K562 (cell line): ENCODE measurements around the gene MAP4K4. TPM values are rescaled to one million over a fixed set of nuclear protein-coding genes. Genes with fewer than 3 reads are reported as not detected.

Experiments used
- BDP1 ChIP-seq: IDR thresholded peaks from 3 replicates; pipeline ENCODE4 v1.6.1; 2011; ENCODE audit not compliant: insufficient read length, insufficient read depth
- CBX1 ChIP-seq: sonication (generic); IDR thresholded peaks from 2 replicates; pipeline ENCODE4 v1.6.1; 2016; ENCODE audit warnings: antibody characterized with exemption, low read depth, mild to moderate bottlenecking
- CC2D1A ChIP-seq: fragments of 450-650 bp; IDR thresholded peaks from 2 replicates; pipeline ENCODE4 v1.6.1; 2017; ENCODE audit warnings: mild to moderate bottlenecking
- CEBPB ChIP-seq: fragments of 450-650 bp; IDR thresholded peaks from 2 replicates; pipeline ENCODE4 v1.6.1; 2016; ENCODE audit warnings: missing genetic modification characterization, missing compliant biosample characterization
- ELF1 ChIP-seq: fragments of 200-800 bp; sonication (Bioruptor generic); IDR thresholded peaks from 2 replicates; pipeline ENCODE4 v1.6.1; 2016; ENCODE audit warnings: missing genetic modification characterization, missing compliant biosample characterization
- HDAC1 ChIP-seq, 2 experiments: fragments of 450-650 bp; IDR thresholded peaks; 2 replicates each; pipeline ENCODE4 v1.6.1; 2016 to 2017; ENCODE audit warnings: inconsistent platforms in 1 of 2, mild to moderate bottlenecking in 1 of 2, moderate library complexity in 1 of 2
- HLTF ChIP-seq: fragments of 450-650 bp; IDR thresholded peaks from 2 replicates; pipeline ENCODE4 v1.6.1; 2016
- JUND ChIP-seq, 2 experiments: IDR thresholded peaks; 2 replicates in 1 of 2; 3 replicates in 1 of 2; pipeline ENCODE4 v1.6.1; 2011; ENCODE audit warnings: borderline replicate concordance in 2 of 2, low read depth in 2 of 2, low read length in 2 of 2, improper control_type of control experiment in 1 of 2, missing biosample characterization in 1 of 2, missing genetic modification characterization in 1 of 2, missing genetic modification reagents in 1 of 2
- KDM1A ChIP-seq, 2 experiments: fragments of 450-650 bp; IDR thresholded peaks; 2 replicates each; pipeline ENCODE4 v1.6.1; 2016; ENCODE audit warnings: mild to moderate bottlenecking in 2 of 2
- MCM7 ChIP-seq, 2 experiments: fragments of 450-650 bp; IDR thresholded peaks; 2 replicates each; pipeline ENCODE4 v1.6.1; 2016 to 2018
- NEUROD1 ChIP-seq: fragments of 150-350 bp; IDR thresholded peaks from 2 replicates; pipeline ENCODE4 v1.6.1; 2014; ENCODE audit warnings: borderline replicate concordance, low read length, low read depth; ENCODE audit not compliant: partially characterized antibody
- SMARCA4 ChIP-seq: fragments of 450-650 bp; IDR thresholded peaks from 2 replicates; pipeline ENCODE4 v1.6.1; 2016
- TCF3 ChIP-seq: sonication (generic); formaldehyde crosslinking; IDR thresholded peaks from 2 replicates; pipeline ENCODE4 v1.4.0; 2020; ENCODE audit warnings: mild to moderate bottlenecking, missing genetic modification reagents
- ZBTB5 ChIP-seq: fragments of 450-650 bp; IDR thresholded peaks from 2 replicates; pipeline ENCODE4 v1.6.1; 2017; ENCODE audit warnings: antibody characterized with exemption
- ZFP1 ChIP-seq: fragments of 450-650 bp; formaldehyde crosslinking; IDR thresholded peaks from 2 replicates; pipeline ENCODE4 v1.4.0; 2020; ENCODE audit warnings: mild to moderate bottlenecking, mixed read lengths
- ZNF140 ChIP-seq: fragments of 250-450 bp; sonication (Bioruptor Pico); IDR thresholded peaks from 2 replicates; pipeline ENCODE4 v1.8.0; 2021; ENCODE audit warnings: moderate library complexity, mild to moderate bottlenecking, inconsistent platforms
- ZNF174 ChIP-seq: fragments of 250-450 bp; sonication (Bioruptor Pico); IDR thresholded peaks from 2 replicates; pipeline ENCODE4 v1.4.0; 2020; ENCODE audit warnings: mild to moderate bottlenecking
- ZNF316 ChIP-seq: fragments of 450-650 bp; IDR thresholded peaks from 2 replicates; pipeline ENCODE4 v1.6.1; 2016
- polyA plus RNA-seq, 8 experiments: library from polyadenylated mRNA; depleted of rRNA in 4 of 8; stranded (reverse) in 5 of 8; unstranded in 3 of 8; fragments of >200 nt; fragmentation: Nextera tagmentation in 2 of 8; fragmentation: Illumina TruSeq in 1 of 8; extraction: Ambion mirVana in 2 of 8; extraction: Trizol in 1 of 8; gene quantifications; 2 replicates each; pipeline versions ENCODE4 v1.2.1 to v1.2.3, GENCODE V29; 2011 to 2014; ENCODE audit warnings: inconsistent platforms in 1 of 8, missing spikeins in 1 of 8
- total RNA-seq, 7 experiments: library from RNA; depleted of rRNA in 6 of 7; stranded (reverse); fragments of >200 nt in 6 of 7; fragmentation: Illumina TruSeq in 2 of 7; extraction: Trizol in 2 of 7; gene quantifications; 2 replicates each; pipeline versions ENCODE4 v1.2.1 to v1.2.3, GENCODE V29; 2011 to 2021; ENCODE audit warnings: low replicate concordance in 1 of 7
- TF ChIP-seq, protein P1 (sequence below), 2 experiments: fragments of 200-800 bp in 1 of 2; sonication (Bioruptor generic) in 1 of 2; sonication (generic) in 1 of 2; formaldehyde crosslinking in 1 of 2; IDR thresholded peaks in 1 of 2; conservative IDR thresholded peaks in 1 of 2; 2 replicates each; pipeline versions ENCODE4 v1.5.0 to v1.6.1; 2016 to 2020; ENCODE audit warnings: missing compliant biosample characterization in 1 of 2, missing genetic modification characterization in 1 of 2, missing genetic modification reagents in 1 of 2
- TF ChIP-seq, protein P2 (sequence below), 2 experiments: IDR thresholded peaks in 1 of 2; conservative IDR thresholded peaks in 1 of 2; 2 replicates each; pipeline ENCODE4 v1.6.1; 2016; ENCODE audit warnings: low read depth in 2 of 2, mild to moderate bottlenecking in 1 of 2, missing compliant biosample characterization in 1 of 2, missing genetic modification characterization in 1 of 2, moderate library complexity in 1 of 2
- TF ChIP-seq, protein P3 (sequence below): fragments of 450-650 bp; IDR thresholded peaks from 2 replicates; pipeline ENCODE4 v1.6.1; 2018; ENCODE audit warnings: mild to moderate bottlenecking, low read depth; ENCODE audit not compliant: partially characterized antibody

MAP4K4 gene
- total and polyA plus RNA-seq, 9 of the 15 experiments (the other 6 are each of a cell fraction or from before 2014, with no cell fraction given), result 7.6 to 76.4 (median 50.6) TPM

DNA sequence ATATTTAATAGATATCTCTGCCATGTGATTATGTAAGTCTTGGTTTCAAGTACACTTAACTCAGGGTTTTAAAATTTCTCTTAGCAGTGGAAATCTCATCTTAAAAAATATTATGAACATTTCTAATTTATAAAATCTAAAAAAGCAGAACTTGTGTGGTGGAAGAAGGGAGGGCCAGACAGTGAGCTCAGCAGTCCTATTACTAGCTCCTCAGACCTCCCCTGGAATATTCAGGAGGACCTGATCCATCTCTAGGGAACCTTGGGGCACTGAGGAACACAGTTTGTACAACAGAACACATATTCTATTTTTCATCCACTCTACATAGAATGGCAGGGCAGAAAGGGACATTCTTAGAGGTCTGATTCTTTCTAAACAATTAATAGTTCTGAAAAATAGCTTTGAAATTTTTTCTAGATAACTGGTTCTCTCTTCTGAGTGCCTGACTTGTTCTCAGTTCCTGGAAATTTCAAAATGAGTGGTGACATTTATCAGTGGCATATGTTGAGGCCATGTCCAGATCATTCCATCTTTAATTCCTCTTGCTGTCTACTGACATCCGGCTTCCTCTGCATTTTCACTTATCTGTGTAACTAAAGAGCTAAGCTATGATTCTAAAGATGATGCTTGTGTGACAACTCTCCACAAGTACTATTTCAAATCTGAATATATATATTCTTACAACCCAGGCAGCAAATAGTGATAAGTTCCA lies 8.2 kb upstream of the MAP4K4 start (continued):
- TF ChIP-seq, protein P1, sequence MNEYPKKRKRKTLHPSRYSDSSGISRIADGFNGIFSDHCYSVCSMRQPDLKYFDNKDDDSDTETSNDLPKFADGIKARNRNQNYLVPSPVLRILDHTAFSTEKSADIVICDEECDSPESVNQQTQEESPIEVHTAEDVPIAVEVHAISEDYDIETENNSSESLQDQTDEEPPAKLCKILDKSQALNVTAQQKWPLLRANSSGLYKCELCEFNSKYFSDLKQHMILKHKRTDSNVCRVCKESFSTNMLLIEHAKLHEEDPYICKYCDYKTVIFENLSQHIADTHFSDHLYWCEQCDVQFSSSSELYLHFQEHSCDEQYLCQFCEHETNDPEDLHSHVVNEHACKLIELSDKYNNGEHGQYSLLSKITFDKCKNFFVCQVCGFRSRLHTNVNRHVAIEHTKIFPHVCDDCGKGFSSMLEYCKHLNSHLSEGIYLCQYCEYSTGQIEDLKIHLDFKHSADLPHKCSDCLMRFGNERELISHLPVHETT (CRISPR knock-in tag; conservative IDR thresholded peaks at IDR 0.05 in 1 of 2, IDR thresholded peaks at IDR 0.05 in 1 of 2), result no peak
- TF ChIP-seq ZFP1 (CRISPR knock-in tag), result no peak
- TF ChIP-seq SMARCA4, result peak; percentile 80
- peak in 1 of 2 experiments; percentile 18; a peak in 1 of 4 replicates for TF ChIP-seq KDM1A (IDR thresholded peaks at IDR 0.05)
- no peak for TF ChIP-seq ZNF174 (CRISPR knock-in tag)
- TF ChIP-seq ZNF140 (CRISPR knock-in tag), result no peak
- TF ChIP-seq ELF1 (tag), result no peak
- no peak for TF ChIP-seq HLTF
- TF ChIP-seq CC2D1A, result no peak
- TF ChIP-seq, protein P2, sequence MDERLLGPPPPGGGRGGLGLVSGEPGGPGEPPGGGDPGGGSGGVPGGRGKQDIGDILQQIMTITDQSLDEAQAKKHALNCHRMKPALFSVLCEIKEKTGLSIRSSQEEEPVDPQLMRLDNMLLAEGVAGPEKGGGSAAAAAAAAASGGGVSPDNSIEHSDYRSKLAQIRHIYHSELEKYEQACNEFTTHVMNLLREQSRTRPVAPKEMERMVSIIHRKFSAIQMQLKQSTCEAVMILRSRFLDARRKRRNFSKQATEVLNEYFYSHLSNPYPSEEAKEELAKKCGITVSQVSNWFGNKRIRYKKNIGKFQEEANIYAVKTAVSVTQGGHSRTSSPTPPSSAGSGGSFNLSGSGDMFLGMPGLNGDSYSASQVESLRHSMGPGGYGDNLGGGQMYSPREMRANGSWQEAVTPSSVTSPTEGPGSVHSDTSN (CRISPR knock-in tag; IDR thresholded peaks at IDR 0.05; ENCODE audit: low read depth), result no peak
- TF ChIP-seq, protein P2 (tag; conservative IDR thresholded peaks at IDR 0.05; ENCODE audit: low read depth), result peak; percentile 74
- TF ChIP-seq MCM7 (IDR thresholded peaks at IDR 0.05), result no peak
- peak; percentile 80 for TF ChIP-seq TCF3
- TF ChIP-seq CEBPB, result no peak
- no peak for TF ChIP-seq BDP1
- TF ChIP-seq ZNF316, result no peak
- no peak for TF ChIP-seq ZBTB5
- peak; percentile 49 for TF ChIP-seq JUND (IDR thresholded peaks at IDR 0.05; ENCODE audit: borderline replicate concordance, low read depth, low read length)
- peak; percentile 15; the same call in 1 of the 3 replicates for TF ChIP-seq JUND (tag; IDR thresholded peaks at IDR 0.05; ENCODE audit: borderline replicate concordance, low read depth, low read length)
- TF ChIP-seq HDAC1 (IDR thresholded peaks at IDR 0.05), result 0 out of 4 replicates have a peak, but pooled peaks of 1 of the 2 experiments have one; percentile 17
- TF ChIP-seq, protein P3, sequence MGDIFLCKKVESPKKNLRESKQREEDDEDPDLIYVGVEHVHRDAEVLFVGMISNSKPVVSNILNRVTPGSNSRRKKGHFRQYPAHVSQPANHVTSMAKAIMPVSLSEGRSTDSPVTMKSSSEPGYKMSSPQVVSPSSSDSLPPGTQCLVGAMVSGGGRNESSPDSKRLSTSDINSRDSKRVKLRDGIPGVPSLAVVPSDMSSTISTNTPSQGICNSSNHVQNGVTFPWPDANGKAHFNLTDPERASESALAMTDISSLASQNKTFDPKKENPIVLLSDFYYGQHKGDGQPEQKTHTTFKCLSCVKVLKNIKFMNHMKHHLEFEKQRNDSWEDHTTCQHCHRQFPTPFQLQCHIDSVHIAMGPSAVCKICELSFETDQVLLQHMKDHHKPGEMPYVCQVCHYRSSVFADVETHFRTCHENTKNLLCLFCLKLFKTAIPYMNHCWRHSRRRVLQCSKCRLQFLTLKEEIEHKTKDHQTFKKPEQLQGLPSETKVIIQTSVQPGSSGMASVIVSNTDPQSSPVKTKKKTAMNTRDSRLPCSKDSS, result no peak
- TF ChIP-seq CBX1, result no peak
- no peak for TF ChIP-seq NEUROD1
